Left kidney (tissue), 2 donors: Measurements from ENCODE around the gene NYNRIN. TPM values are rescaled to one million over a fixed set of nuclear protein-coding genes. Genes with fewer than 3 reads are reported as not detected.
"Not testable (repeated sequence)": the region's sequence is repeated elsewhere in the genome, so short reads cannot be mapped to it uniquely, and the experiment has no call there.

Experiments used
- DNase-seq: peaks from one replicate; pipeline ENCODE4 v3.0.0-alpha.2; 2013
- polyA plus RNA-seq: library from polyadenylated mRNA; unstranded; fragments of 120-200 nt; gene quantifications from one replicate; pipeline ENCODE4 v1.2.1, GENCODE V29; 2013; ENCODE audit not compliant: insufficient read length

Gene NYNRIN
- polyA plus RNA-seq, 1 donor: 54.6 TPM

DNA sequence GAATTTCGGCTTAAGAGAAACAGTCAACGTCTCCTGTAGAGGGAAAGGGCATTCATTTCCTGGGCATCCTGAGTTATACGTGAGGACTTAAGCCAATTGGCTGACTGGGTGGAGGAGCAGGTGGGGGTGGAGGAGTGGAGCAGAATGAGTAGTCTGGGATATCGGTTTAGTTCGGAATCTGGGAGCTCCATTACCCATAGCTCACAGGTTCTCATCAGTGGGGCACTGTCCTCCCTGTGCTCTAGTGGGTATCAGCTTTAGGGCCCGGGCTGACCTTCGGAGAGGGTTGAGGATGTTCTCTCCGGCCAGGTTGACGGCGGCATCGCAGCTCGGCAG lies 43.1 kb downstream of the NYNRIN start:
- no peak for DNase-seq

DNA sequence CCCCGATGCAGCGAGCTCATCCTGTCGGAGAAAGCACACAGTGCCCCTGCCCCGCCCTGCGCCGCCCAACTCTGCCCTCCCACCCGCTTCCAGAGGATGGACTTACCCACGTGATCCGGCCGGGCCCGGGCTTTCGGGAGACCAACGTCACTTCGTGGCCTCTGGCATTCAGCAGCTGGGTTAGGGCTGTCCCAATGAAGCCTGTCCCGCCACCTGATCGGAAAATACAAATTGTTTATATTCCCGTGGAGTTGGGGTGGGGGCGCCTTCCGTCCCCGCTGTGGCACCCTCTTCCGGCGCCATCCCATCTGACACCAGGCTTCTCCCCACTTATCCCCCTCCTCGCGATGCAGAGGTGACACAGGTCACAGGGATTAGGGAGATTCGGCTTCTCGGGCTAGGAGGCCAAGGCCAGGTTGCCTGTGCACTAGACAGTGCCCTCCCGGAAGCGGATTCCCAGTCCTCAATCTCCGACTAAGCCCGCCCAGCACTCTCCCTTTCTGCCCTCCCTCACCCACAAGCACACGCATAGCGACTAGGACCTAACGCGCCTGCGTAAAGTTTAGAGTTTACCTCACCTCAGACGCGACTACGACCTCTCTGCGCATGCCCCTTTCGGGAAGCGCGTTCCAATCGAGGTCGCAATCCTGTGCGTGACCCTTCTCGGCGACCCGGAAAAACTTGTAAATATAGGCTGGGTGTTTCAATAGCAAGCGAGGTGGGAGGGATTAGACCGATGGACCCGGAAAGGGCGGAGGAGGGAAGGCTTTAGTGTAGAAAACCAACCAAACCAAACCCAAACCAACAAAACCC lies 43.6 kb downstream of the NYNRIN start, which contains the start of gene SDR39U1:
SDR39U1 (minus strand) TSS at position 537 of the 813 bp plus-strand sequence; CDS start at position 530, 7 bp downstream.
- DNase-seq: peak; percentile 99

DNA sequence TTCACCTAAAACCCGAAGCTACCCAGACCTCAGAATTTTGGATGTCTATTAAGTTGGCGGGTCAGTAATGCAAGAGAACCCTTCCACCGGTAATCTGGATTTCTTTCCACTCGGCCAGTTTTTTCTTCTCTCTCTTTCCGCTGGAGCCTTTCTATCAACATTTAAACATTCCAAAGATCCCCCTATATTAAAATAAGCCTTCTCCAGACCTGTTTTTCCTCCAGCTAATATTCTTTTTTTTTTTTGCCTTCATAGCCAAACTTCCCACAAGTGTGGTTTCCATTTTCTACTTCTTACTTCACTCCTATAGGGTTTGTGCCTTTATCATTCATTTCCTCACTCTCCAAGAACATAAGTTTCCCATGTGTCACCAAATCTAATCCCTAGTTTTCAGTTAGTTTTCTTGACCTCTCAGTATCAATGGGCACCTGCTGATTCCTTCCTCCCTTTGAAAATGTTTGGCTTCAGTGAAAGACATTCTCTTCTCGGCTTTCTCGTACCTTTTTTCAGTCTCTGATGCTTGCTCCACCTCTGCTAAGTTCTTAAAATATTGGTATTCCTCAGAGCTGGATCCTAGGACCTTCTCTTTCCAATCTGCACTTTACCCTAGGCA lies 44.4 kb downstream of the NYNRIN start:
- DNase-seq: no peak

DNA sequence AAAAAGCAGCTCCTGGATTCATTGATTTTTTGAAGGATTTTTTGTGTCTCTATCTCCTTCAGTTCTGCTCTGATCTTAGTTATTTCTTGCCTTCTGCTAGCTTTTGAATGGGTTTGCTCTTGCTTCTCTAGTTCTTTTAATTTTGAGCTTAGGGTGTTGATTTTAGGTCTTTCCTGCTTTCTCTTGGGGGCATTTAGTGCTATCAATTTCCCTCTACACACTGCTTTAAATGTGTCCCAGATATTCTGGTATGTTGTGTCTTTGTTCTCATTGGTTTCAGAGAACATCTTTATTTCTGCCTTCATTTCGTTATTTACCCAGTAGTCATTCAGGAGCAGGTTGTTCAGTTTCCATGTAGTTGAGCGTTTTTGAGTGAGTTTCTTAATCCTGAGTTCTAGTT lies 52.0 kb downstream of the NYNRIN start:
- DNase-seq: not testable (repeated sequence)

DNA sequence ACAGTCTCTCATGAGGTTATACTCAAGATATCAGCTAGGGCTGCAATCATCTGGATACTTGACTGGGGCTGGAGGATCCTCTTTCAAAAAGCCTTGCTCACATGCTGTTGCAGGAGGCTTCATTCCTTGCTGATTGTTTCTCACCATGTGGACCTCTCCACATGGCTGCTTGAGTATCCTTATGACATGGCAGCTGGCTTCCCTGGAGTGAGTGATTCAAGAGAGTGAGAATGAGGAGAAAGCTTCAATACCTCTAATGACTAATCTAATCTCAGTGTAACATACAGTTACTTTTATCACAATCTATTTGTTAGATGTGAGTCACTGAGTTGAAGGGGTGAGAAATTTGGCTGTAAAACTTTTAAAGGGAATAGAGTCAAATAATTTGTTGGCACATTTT lies 58.2 kb downstream of the NYNRIN start:
- no peak for DNase-seq

DNA sequence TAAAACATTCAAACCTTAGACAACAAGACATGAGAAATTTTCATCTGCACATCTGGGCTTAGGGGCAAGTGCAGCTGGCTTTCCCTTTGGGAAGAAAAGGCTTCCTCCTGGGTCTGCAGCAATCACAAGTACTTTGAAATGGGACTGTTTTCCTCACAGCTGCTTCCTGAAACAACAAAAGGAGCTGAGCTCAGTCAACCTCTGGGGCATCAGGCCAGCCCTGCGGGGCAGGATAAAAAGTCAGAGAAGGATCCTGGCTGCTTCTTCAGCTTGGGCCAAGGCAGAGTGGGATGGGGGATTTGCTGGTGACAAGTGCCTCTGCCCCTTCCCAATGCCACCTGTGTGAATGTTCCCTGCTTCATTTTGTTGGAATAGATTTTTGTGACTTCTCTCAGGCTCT lies 59.9 kb downstream of the NYNRIN start:
- no peak for DNase-seq

DNA sequence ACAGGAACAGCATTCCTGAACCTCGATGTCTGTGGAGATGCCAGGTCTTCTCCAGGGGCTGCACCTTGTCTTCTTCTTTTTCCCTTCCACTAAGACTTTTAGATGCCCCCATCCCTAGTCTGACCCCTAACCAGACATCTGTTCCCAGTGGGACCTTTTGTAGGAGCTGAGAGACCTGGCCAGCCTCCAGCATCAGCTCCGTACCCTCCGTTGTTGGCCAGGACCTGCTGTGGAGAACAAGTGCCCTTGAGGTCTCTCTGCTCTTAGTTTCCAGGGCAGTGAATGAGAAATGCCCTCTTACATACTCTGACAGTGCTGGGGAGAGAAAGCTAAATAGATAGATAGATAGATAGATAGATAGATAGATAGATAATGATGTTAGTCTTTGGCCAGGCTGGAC lies 60.5 kb downstream of the NYNRIN start:
- DNase-seq: no peak

DNA sequence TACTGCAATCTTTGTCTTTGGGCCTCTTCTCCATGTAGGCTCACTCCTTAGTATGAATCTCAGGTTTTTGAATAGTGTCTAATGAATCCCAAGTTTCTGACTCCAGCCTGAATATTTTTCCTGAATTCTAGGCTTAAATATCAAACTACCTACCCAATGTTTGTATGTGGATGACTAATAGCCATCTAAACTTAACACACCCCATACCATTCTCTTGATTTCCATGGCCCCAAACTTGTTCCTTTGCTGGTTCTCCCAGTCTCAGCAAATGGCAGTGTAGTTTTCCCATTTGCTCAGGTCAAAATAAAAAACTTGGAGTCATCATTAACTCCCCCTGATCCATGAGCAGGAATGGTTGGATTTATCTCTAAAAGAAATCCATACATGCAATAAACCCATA lies 62.5 kb downstream of the NYNRIN start:
- no peak for DNase-seq

DNA sequence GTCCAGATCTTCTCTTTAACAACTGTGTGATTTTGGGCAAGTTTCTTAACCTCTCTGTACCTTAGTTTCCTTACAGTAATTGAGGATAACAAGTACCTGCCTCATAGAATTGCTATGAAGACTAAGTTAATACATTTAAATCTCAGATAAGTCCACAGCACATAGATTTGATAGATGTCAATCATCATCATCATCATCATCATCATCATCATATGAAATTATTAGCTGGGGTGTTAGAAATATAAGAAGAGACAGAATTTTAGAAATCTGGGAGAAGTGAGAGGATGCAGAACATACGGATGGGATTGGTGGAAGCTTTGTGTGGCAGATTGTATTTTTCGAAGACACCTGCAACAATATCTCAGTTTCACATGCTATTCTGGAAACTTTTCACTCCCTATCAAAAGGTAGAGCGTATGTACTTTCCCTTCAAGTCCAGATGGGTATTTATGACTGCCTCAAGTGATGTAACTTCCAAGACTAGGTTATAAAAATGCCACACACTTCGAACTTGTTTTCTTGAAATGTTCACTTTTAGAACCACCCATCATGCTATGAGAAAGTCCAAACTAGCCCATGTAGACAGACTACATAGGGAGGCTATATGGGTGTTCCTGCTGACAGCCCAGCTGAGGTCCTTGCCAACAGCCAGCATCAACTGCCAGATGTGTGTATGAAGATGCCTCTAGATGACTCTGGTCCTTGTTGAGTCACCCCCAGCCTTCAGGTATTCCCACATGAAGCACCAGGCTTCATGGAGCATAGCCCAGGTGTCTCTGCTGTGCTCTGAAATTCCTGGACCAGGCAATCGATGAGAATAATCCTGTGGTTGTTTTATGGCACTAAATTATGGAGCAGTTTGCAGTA lies 64.4 kb downstream of the NYNRIN start:
- DNase-seq: no peak

DNA sequence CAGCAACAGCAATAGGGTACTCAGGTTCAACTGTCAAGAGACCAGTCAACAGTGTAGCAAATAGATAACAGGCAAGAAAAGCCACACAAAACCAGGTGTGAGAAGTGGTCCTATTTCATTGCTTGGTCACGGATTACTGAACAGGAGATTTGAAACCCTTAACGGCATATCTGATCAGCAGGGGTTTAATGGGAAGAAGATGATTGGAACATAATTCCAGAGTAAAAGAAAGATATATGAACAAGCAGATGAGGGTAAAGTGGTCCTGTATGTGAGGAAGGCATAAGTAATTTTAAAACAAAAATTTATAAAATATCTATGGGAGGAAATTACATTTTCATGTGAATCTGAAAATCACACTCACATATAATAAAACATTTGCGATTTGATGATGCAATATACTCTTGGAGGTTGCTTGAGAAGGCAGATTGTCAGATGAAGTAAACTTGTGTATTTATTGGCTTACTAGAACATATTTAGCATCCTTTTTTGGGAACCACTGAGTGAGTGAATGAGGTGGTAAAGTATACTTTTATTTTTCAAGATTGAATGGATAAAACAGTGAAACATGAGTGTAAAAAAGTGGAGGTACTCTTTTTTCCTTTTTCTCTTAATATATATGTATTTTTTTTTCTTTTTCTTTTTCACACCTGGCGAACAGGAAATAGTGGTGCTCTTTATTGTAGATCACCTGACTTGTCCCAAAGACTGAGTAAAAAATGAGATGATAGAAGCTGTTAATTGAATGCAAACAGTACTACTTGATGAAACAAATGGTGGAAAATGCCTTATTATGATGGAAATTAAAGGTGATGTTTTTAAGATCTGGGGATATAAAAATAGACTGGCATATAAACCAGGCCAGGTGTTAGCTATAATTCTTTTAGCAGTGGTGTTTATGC lies 65.3 kb downstream of the NYNRIN start:
- no peak for DNase-seq

DNA sequence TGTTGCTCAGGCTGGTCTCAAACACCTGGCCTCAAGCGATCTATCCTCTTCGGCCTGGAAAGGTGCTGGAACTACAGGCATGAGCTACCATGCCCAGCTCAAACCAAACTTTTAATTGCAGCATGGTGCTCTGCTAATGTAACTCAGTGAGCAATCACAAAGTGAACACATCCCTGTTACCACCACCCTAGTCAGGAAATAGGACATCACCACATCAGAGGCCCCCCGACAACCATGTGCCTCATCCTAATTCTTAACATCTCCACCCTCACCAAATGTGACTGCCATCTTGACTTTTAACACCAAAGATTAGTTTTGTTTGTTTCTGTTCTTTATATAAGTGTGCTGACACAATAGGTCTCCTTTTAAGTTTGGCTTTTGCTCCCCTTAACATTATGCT lies 66.6 kb downstream of the NYNRIN start:
- no peak for DNase-seq

DNA sequence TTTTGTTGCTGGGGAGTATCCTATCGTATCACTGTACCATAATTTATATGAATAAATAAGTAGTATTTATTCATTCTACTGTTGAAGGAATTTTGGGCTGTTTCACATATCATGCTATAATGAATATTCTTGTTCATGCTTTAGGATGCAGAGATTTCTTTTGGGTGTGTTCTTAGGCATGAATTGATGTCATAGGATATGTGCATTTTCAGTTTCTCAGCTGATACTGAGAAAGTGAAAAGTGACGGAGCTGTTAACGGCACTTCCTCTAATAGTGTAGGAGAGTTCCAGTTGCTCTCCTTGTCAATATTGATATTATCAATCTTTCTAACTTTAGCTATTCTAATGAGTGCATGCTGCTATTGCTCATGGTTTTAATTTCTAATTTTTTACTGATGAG lies 67.0 kb downstream of the NYNRIN start:
- DNase-seq: no peak

Other genes with a start within 250 kb of the NYNRIN start
- 64.5 TPM for gene IRF9, start 237.7 kb upstream of the NYNRIN start, polyA plus RNA-seq
- gene REC8, start 226.9 kb upstream of the NYNRIN start, polyA plus RNA-seq: 88.7 TPM
- gene IPO4, start 210.2 kb upstream of the NYNRIN start, polyA plus RNA-seq: 35.6 TPM
- gene TM9SF1, start 203.6 kb upstream of the NYNRIN start, polyA plus RNA-seq: 39.7 TPM
- 13.3 TPM for gene TSSK4, start 193.3 kb upstream of the NYNRIN start, polyA plus RNA-seq
- gene CHMP4A, start 185.5 kb upstream of the NYNRIN start, polyA plus RNA-seq: 63.7 TPM
- gene MDP1, start 182.9 kb upstream of the NYNRIN start, polyA plus RNA-seq: 8.4 TPM
- 231 TPM for gene NEDD8, start 166.6 kb upstream of the NYNRIN start, polyA plus RNA-seq
- gene GMPR2, start 166.1 kb upstream of the NYNRIN start, polyA plus RNA-seq: 121 TPM
- gene TINF2, start 156.4 kb upstream of the NYNRIN start, polyA plus RNA-seq: 62.4 TPM
- gene TGM1, start 135.8 kb upstream of the NYNRIN start, polyA plus RNA-seq: 2.3 TPM
- gene RABGGTA, start 127.4 kb upstream of the NYNRIN start, polyA plus RNA-seq: 18.8 TPM
- 48.9 TPM for gene DHRS1, start 99.2 kb upstream of the NYNRIN start, polyA plus RNA-seq
- 29.0 TPM for gene NOP9, start 99.2 kb upstream of the NYNRIN start, polyA plus RNA-seq
- 24.8 TPM for gene CIDEB, start 91.0 kb upstream of the NYNRIN start, polyA plus RNA-seq
- 4.6 TPM for gene LTB4R2, start 88.9 kb upstream of the NYNRIN start, polyA plus RNA-seq
- gene LTB4R, start 87.5 kb upstream of the NYNRIN start, polyA plus RNA-seq: 6.7 TPM
- gene ADCY4, start 63.9 kb upstream of the NYNRIN start, polyA plus RNA-seq: 22.4 TPM
- gene RIPK3, start 59.0 kb upstream of the NYNRIN start, polyA plus RNA-seq: 3.5 TPM
- 70.3 TPM for gene NFATC4, start 30.8 kb upstream of the NYNRIN start, polyA plus RNA-seq
- 3.7 TPM for gene CBLN3, start 30.7 kb downstream of the NYNRIN start, polyA plus RNA-seq
- 50.5 TPM for gene KHNYN, start 31.0 kb downstream of the NYNRIN start, polyA plus RNA-seq
- gene SDR39U1, start 43.8 kb downstream of the NYNRIN start, polyA plus RNA-seq: 55.4 TPM
- 0.42 TPM for gene CMA1, start 109.3 kb downstream of the NYNRIN start, polyA plus RNA-seq
- 0.27 TPM for gene CTSG, start 177.2 kb downstream of the NYNRIN start, polyA plus RNA-seq
- gene GZMH, start 210.7 kb downstream of the NYNRIN start, polyA plus RNA-seq: not detected
- gene GZMB, start 235.2 kb downstream of the NYNRIN start, polyA plus RNA-seq: 0.55 TPM